Mesendoderm (in vitro differentiated cells): Measurements from ENCODE around the gene XKR7.
A peak's percentile ranks its signal among the peaks of the same experiment; 100 is the strongest.

Source experiments
- DNase-seq: peaks from one replicate; pipeline ENCODE4 v3.0.0; 2013
- H2AK5ac ChIP-seq: 2 replicates; pipeline ENCODE4 v1.6.1; 2013; ENCODE audit warnings: low read length, inconsistent platforms
- H2BK120ac ChIP-seq: 2 replicates; pipeline ENCODE4 v1.6.1; 2013; ENCODE audit warnings: low read depth, mild to moderate bottlenecking, low read length, moderate library complexity, mixed read lengths
- H2BK15ac ChIP-seq: replicated peaks from 2 replicates; pipeline ENCODE4 v1.6.1; 2013; ENCODE audit warnings: low read depth, mild to moderate bottlenecking, moderate library complexity
- H2BK5ac ChIP-seq: 2 replicates; pipeline ENCODE4 v1.6.1; 2013; ENCODE audit warnings: low read length, inconsistent platforms
- H3K18ac ChIP-seq: 2 replicates; pipeline ENCODE4 v1.6.1; 2013; ENCODE audit warnings: mild to moderate bottlenecking, low read length, mixed read lengths
- H3K23ac ChIP-seq: one replicate; pipeline ENCODE4 v1.6.1; 2013; ENCODE audit warnings: low read length
- H3K27ac ChIP-seq: 2 replicates; pipeline ENCODE4 v1.5.1; 2013; ENCODE audit warnings: low read depth, mild to moderate bottlenecking, inconsistent platforms, low read length, moderate library complexity
- H3K27me3 ChIP-seq: 2 replicates; pipeline ENCODE4 v1.6.1; 2013; ENCODE audit warnings: low read length, control low read depth, mild to moderate bottlenecking, inconsistent platforms; ENCODE audit not compliant: insufficient read depth, poor library complexity
- H3K36me3 ChIP-seq: 2 replicates; pipeline ENCODE4 v1.6.1; 2013; ENCODE audit warnings: low read length, inconsistent platforms; ENCODE audit not compliant: control insufficient read depth, insufficient read depth
- H3K4ac ChIP-seq: one replicate; pipeline ENCODE4 v1.6.1; 2013; ENCODE audit warnings: low read depth, mild to moderate bottlenecking, low read length, moderate library complexity
- H3K4me1 ChIP-seq: 2 replicates; pipeline ENCODE4 v1.6.1; 2013; ENCODE audit warnings: low read depth, low read length, inconsistent platforms; ENCODE audit not compliant: control insufficient read depth
- H3K4me2 ChIP-seq: 2 replicates; pipeline ENCODE4 v1.6.1; 2013; ENCODE audit warnings: low read length
- H3K4me3 ChIP-seq: 2 replicates; pipeline ENCODE4 v1.5.1; 2013; ENCODE audit warnings: mild to moderate bottlenecking, low read length
- H3K56ac ChIP-seq: one replicate; pipeline ENCODE4 v1.6.1; 2013; ENCODE audit warnings: low read length
- H3K79me1 ChIP-seq: 2 replicates; pipeline ENCODE4 v1.6.1; 2013; ENCODE audit warnings: low read length, inconsistent platforms
- H3K79me2 ChIP-seq: 2 replicates; pipeline ENCODE4 v1.6.1; 2013; ENCODE audit warnings: mild to moderate bottlenecking, low read length; ENCODE audit not compliant: control insufficient read depth, insufficient read depth
- H3K9ac ChIP-seq: 2 replicates; pipeline ENCODE4 v1.6.1; 2013; ENCODE audit warnings: low read length, inconsistent platforms
- H4K5ac ChIP-seq: one replicate; pipeline ENCODE4 v1.6.1; 2013; ENCODE audit warnings: low read length
- H4K8ac ChIP-seq: one replicate; pipeline ENCODE4 v1.6.1; 2013; ENCODE audit warnings: low read depth, mild to moderate bottlenecking, control low read depth, low read length, moderate library complexity
- WGBS: extraction: QIAGEN DNeasy Blood & Tissue Kit; methylation state at CpG from one replicate; pipeline ENCODE4 v1.1.7; 2013; ENCODE audit warnings: low lambda C conversion rate, missing lambda C conversion rate; ENCODE audit not compliant: insufficient coverage; ENCODE audit errors: extremely low coverage; 5-methylcytosine and 5-hydroxymethylcytosine counted together

The XKR7 gene

GRCh38 chr20:32019563-32020463 is 51.9 kb downstream of the XKR7 start:
- Histone ChIP-seq H4K5ac (no peak overlapping the region), H3K79me2 (no peaks in the 10 kb centered on the region), H2BK5ac (no peak overlapping the region), H3K79me1 (no peaks in the 10 kb centered on the region), H2BK15ac (no peak overlapping the region), H3K36me3 (no peaks in the 10 kb centered on the region), H3K18ac (no peak overlapping the region), H2BK120ac (no peak overlapping the region), H3K23ac (no peak overlapping the region), H3K4ac (no peak overlapping the region), H3K27me3 (no peaks in the 10 kb centered on the region), H3K27ac (no peak overlapping the region), H3K4me2 (peak overlapping the region; percentile 46), H4K8ac (no peak overlapping the region), H2AK5ac (no peak overlapping the region), H3K4me1 (no peaks in the 10 kb centered on the region), H3K9ac (no peak overlapping the region), H3K56ac (no peak overlapping the region), H3K4me3 (no peak overlapping the region)
- no peak for DNase-seq
- no CpG with 5 or more reads among the region's 11 CpGs for WGBS

- no CpG with 5 or more reads among the region's 4 CpGs for WGBS
- H3K27ac ChIP-seq, result no peak overlapping the region
- no peak overlapping the region for H3K4ac ChIP-seq
- H3K27me3 ChIP-seq, result no peaks in the 10 kb centered on the region
- H3K18ac ChIP-seq, result no peak overlapping the region
- no peak overlapping the region for H3K9ac ChIP-seq
- H3K79me1 ChIP-seq, result no peaks in the 10 kb centered on the region
- H4K5ac ChIP-seq, result no peak overlapping the region
- H3K79me2 ChIP-seq, result no peaks in the 10 kb centered on the region
- H3K56ac ChIP-seq, result no peak overlapping the region
- no peaks in the 10 kb centered on the region for H3K4me1 ChIP-seq
- H2BK120ac ChIP-seq, result no peak overlapping the region
- no peak overlapping the region for H2BK15ac ChIP-seq
- no peak overlapping the region for H2AK5ac ChIP-seq
- DNase-seq, result no peak
- no peak overlapping the region for H3K4me2 ChIP-seq
- no peak overlapping the region for H4K8ac ChIP-seq
- no peak overlapping the region for H2BK5ac ChIP-seq
- no peaks in the 10 kb centered on the region for H3K36me3 ChIP-seq
- H3K4me3 ChIP-seq, result no peak overlapping the region
- no peak overlapping the region for H3K23ac ChIP-seq
These were observed 53.1 kb downstream of the XKR7 start for GRCh38 chr20:32021091-32021490.

- Histone ChIP-seq H3K79me2 (no peaks in the 10 kb centered on the region), H4K5ac (no peak overlapping the region), H3K4me1 (no peaks in the 10 kb centered on the region), H3K79me1 (no peaks in the 10 kb centered on the region), H3K18ac (no peak overlapping the region), H3K9ac (no peak overlapping the region), H3K4me2 (no peak overlapping the region), H2AK5ac (no peak overlapping the region), H4K8ac (no peak overlapping the region), H3K4ac (no peak overlapping the region), H2BK5ac (no peak overlapping the region), H3K27ac (no peak overlapping the region), H3K36me3 (no peaks in the 10 kb centered on the region), H3K23ac (no peak overlapping the region), H3K27me3 (no peaks in the 10 kb centered on the region), H2BK15ac (no peak overlapping the region), H3K56ac (no peak overlapping the region), H3K4me3 (no peak overlapping the region), H2BK120ac (no peak overlapping the region)
- DNase-seq, result no peak
- no CpG with 5 or more reads among the region's 6 CpGs for WGBS
These were observed 56.8 kb downstream of the XKR7 start for GRCh38 chr20:32024683-32025295.

- no peak overlapping the region for H2BK120ac ChIP-seq
- H3K4ac ChIP-seq, result no peak overlapping the region
- WGBS, result no CpG with 5 or more reads among the region's 3 CpGs
- H4K8ac ChIP-seq, result no peak overlapping the region
- H3K27me3 ChIP-seq, result no peaks in the 10 kb centered on the region
- no peak overlapping the region for H3K56ac ChIP-seq
- H3K18ac ChIP-seq, result no peak overlapping the region
- no peak overlapping the region for H3K23ac ChIP-seq
- no peak overlapping the region for H3K27ac ChIP-seq
- no peak overlapping the region for H3K4me3 ChIP-seq
- DNase-seq, result no peak
- H3K4me1 ChIP-seq, result no peaks in the 10 kb centered on the region
- H3K79me2 ChIP-seq, result no peaks in the 10 kb centered on the region
- H2BK15ac ChIP-seq, result no peak overlapping the region
- H3K9ac ChIP-seq, result no peak overlapping the region
- no peak overlapping the region for H2BK5ac ChIP-seq
- H4K5ac ChIP-seq, result no peak overlapping the region
- no peaks in the 10 kb centered on the region for H3K79me1 ChIP-seq
- H2AK5ac ChIP-seq, result no peak overlapping the region
- H3K4me2 ChIP-seq, result no peak overlapping the region
- no peaks in the 10 kb centered on the region for H3K36me3 ChIP-seq
These were observed 59.7 kb downstream of the XKR7 start for GRCh38 chr20:32027643-32028042.

- H3K27me3 ChIP-seq, result no peaks in the 10 kb centered on the region
These were observed 60.9 kb downstream of the XKR7 start for GRCh38 chr20:32028647-32029372.

More at GRCh38 chr20:32028647-32029372, 60.9 kb downstream of the XKR7 start:
- Histone ChIP-seq H3K27ac (no peak overlapping the region), H2BK120ac (no peak overlapping the region), H3K4me2 (no peak overlapping the region), H3K4ac (no peak overlapping the region), H2BK5ac (no peak overlapping the region), H3K79me1 (no peaks in the 10 kb centered on the region), H4K5ac (no peak overlapping the region), H3K18ac (no peak overlapping the region), H3K4me3 (no peak overlapping the region), H3K56ac (peak overlapping the region; percentile 42), H3K36me3 (no peaks in the 10 kb centered on the region), H3K23ac (no peak overlapping the region), H2AK5ac (no peak overlapping the region), H3K4me1 (no peaks in the 10 kb centered on the region), H2BK15ac (no peak overlapping the region), H4K8ac (no peak overlapping the region), H3K9ac (peak overlapping the region; percentile 32), H3K79me2 (no peaks in the 10 kb centered on the region)
- DNase-seq, result no peak
- WGBS, result no CpG with 5 or more reads among the region's 12 CpGs
